ENCODE results near the gene DTX1.

DTX1 gene

DNA sequence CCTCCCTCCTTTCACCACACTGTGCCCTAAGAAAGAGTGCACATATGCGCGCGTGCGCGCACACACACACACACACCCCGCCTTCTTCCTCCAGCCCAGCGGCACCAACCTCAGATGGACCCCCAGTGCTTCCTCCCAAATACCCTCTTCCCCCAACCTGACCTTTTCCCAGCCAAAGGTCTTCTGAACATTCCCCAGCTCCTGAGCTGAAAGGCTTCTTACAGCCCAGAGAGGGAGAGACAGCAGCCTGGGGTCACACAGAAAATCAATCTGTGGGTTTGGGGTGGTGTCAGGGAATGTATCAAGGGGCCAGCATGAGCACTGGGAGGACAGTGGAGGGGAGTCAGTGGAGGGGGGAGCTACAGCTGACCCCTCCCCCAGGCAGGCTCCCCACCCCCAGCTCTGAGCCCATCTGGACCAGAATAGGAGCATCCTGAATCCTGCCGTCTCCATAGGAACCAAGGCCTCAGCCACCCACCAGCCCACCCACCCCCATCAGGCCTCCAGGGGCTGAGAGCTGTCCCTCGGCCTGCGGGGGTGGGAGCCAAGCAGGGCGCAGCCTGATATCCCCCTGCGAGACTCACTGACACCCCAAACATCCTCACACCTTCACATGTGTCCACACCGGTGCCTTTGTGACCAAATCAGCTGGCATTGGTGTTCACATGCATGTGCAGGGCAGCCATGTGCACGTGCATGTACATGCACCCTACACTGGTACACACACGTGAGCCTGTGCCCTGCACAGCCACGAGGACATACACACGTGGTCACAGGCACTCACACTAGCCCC is 73.3 kb downstream of the DTX1 start:
- DNase-seq: no peak
- no peak for ATAC-seq (replicated peaks)
- peaks cover 0 to 6% of the 10 kb centered on the region in 2 donors for H3K27me3 Mint-ChIP-seq
- no peak overlapping the region for H3K27ac Mint-ChIP-seq
- no peaks in the 10 kb centered on the region for H3K36me3 Mint-ChIP-seq (ENCODE audit: insufficient read depth)
- H3K4me1 Mint-ChIP-seq (ENCODE audit: low read depth in 2 of 2): peaks cover 0 to 2% of the 10 kb centered on the region in 2 donors
- no peaks in the 10 kb centered on the region for H3K9me3 Mint-ChIP-seq
- no peak overlapping the region for H3K4me3 Mint-ChIP-seq

DNA sequence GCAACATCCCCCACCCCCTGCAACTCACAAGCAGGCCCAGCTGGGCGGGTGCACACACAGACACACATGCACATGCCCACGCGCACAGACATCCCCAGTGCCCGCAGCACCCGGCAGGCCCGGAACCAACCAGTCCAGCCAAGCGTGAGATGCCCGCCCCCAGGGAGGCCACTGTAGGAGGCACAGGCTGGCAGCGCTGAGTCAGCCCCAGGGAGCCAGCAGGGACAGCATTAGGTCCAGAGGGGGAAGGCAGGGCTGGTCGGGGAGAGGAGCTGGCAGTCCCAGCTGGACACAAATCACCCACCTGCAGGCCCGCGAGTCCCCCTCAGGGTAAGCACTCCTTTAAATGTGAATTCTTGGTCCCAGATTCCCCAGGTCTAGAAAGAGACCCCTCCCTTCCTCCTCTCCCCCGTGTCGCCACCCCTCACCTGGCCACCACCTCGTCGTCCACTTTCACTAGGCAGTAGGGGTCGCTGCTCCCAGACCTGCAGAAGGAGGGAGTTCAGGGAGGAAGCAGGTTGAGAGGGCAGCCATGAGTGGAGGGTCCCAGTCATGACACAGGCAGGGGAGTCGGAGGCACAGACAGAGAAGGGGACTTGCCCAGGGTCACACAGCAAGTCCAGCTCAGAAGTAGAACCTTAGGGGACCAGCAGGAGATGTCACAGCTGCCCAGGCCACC is 74.1 kb downstream of the DTX1 start:
- Mint-ChIP-seq H3K4me1 (ENCODE audit: low read depth in 2 of 2) (peaks cover 0 to 6% of the 10 kb centered on the region in 2 donors), H3K36me3 (ENCODE audit: insufficient read depth) (no peaks in the 10 kb centered on the region), H3K27me3 (peaks cover 7% of the 10 kb centered on the region in 2 donors), H3K4me3 (no peak overlapping the region), H3K9me3 (no peaks in the 10 kb centered on the region), H3K27ac (no peak overlapping the region)
- peak; percentile 32 for ATAC-seq (replicated peaks)
- DNase-seq: no peak

DNA sequence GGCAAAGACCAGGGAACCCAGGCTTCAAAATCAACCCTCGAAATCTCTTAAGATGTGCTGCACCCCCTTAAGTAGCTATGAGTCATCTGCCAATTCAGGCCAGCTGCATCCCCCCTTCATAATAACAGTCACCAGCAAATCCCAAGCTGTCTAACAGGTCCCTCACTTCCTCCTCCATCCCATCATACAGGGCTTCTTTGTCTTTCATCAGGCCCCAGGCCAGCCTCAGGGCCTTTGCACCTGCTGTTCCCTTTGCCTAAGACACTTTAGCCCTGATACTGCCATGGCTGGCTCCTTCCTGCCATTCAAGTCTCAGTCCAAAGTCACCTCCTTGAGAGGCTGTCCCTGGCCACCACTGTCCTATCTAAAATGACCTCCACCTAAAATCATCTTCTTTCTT is 75.0 kb downstream of the DTX1 start:
- Mint-ChIP-seq H3K9me3 (no peaks in the 10 kb centered on the region), H3K4me3 (no peak overlapping the region), H3K4me1 (ENCODE audit: low read depth in 2 of 2) (peaks cover 5 to 13% of the 10 kb centered on the region in 2 donors), H3K27me3 (peaks cover 15 to 16% of the 10 kb centered on the region in 2 donors), H3K27ac (no peak overlapping the region), H3K36me3 (ENCODE audit: insufficient read depth) (no peaks in the 10 kb centered on the region)
- no peak for ATAC-seq (replicated peaks)
- no peak for DNase-seq

DNA sequence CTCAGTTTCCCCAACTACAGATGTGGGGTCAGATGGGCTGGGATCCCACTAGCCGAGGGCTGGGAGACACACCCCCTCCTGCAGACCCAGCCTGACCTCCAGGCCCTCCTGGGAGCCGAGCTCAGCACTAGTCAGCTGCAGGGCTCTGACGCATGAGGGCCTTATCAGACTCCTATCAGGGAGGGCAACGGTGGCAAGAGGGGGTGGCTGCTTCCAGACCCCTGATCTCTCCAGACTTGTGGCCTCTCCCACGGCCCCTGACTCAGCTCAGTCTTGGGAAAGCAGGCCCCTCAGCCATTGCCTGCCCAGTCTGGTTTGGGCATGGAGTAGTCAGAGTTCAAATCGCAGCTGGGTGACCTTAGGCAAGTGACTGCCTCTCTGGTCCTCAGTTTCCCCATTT is 76.5 kb downstream of the DTX1 start:
- peaks cover 20 to 22% of the 10 kb centered on the region in 2 donors for H3K27me3 Mint-ChIP-seq
- H3K27ac Mint-ChIP-seq: no peak overlapping the region
- ATAC-seq (replicated peaks) (no peak), DNase-seq (no peak)
- no peak overlapping the region for H3K4me3 Mint-ChIP-seq
- no peaks in the 10 kb centered on the region for H3K9me3 Mint-ChIP-seq
- H3K36me3 Mint-ChIP-seq (ENCODE audit: insufficient read depth): no peaks in the 10 kb centered on the region
- peaks cover 5 to 16% of the 10 kb centered on the region in 2 donors for H3K4me1 Mint-ChIP-seq (ENCODE audit: low read depth in 2 of 2)

DNA sequence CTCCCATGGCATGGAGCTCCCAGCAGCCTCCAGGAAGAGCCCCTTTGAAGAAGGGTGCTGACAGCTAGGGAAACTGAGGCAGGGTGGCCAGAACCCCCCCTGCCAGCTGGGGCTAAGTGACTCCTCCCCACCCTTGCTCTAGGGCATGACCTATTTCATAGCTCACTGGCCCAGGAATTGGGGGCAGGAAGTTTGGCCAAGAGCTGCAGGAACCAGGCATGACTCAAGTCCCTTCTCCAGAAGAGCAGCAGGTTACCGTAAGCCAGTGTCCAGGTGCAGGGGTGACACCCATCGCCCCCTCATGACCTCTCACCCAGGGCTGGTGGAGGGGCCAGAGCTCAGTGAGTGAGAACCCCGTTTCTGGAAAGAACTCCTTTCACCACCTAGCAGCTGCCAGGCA is 77.1 kb downstream of the DTX1 start:
- Mint-ChIP-seq H3K27ac (no peak overlapping the region), H3K36me3 (ENCODE audit: insufficient read depth) (no peaks in the 10 kb centered on the region), H3K4me3 (peak overlapping the region in 1 of 2 donors; percentile 14), H3K9me3 (no peaks in the 10 kb centered on the region), H3K27me3 (peaks cover 15 to 22% of the 10 kb centered on the region in 2 donors), H3K4me1 (ENCODE audit: low read depth in 2 of 2) (peaks cover 5 to 16% of the 10 kb centered on the region in 2 donors)
- ATAC-seq (replicated peaks): no peak
- DNase-seq: no peak

DNA sequence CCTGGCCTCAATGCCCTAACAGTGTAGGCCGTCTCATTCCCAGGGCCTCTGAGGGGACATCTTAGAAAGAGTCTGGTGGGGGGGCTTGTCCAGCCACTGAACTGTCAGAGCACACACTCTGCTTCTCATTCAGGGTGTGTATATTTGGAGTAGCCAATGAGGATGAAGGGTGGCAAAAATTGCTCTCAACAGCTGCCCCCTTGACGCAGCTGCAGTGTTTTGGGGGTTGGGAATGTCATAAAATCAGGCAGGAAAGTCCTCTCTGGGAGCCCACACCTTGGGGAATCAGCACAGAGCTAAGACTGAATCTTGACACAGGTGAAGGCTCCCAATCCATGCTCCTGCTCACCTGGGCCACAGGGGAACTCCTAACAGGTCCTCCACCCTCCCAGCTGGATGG is 77.5 kb downstream of the DTX1 start:
- Mint-ChIP-seq H3K4me3 (peak overlapping the region in 1 of 2 donors; percentile 14), H3K36me3 (ENCODE audit: insufficient read depth) (no peaks in the 10 kb centered on the region), H3K27ac (no peak overlapping the region), H3K27me3 (peaks cover 15 to 22% of the 10 kb centered on the region in 2 donors), H3K9me3 (no peaks in the 10 kb centered on the region), H3K4me1 (ENCODE audit: low read depth in 2 of 2) (peaks cover 5 to 16% of the 10 kb centered on the region in 2 donors)
- DNase-seq: no peak
- no peak for ATAC-seq (replicated peaks)

DNA sequence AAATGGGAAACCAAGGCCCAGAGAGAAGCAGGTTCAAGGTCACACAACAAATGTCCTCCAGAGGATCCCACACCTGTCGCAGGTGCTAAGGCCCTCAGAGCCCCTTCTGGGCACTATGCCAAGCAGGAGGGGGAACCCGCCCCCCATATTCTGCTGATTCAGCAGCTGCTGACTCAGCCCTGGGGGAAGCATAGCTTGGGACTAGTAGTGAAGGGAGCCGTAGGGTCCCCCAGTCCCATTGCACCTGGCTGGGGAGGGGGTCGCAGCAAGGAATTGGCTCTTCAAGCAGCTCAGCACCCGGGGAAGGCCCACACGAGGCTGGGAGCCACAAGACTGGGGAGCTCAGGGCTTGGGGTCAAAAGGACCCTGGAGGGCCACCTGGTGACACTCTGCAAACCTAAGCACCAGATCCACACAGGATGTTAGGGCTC is 78.0 kb downstream of the DTX1 start:
- Mint-ChIP-seq H3K27ac (no peak overlapping the region), H3K27me3 (peaks cover 15 to 22% of the 10 kb centered on the region in 2 donors), H3K4me1 (ENCODE audit: low read depth in 2 of 2) (peaks cover 5 to 16% of the 10 kb centered on the region in 2 donors), H3K9me3 (no peaks in the 10 kb centered on the region), H3K4me3 (no peak overlapping the region), H3K36me3 (ENCODE audit: insufficient read depth) (no peaks in the 10 kb centered on the region)
- ATAC-seq (replicated peaks) (no peak), DNase-seq (no peak)

DNA sequence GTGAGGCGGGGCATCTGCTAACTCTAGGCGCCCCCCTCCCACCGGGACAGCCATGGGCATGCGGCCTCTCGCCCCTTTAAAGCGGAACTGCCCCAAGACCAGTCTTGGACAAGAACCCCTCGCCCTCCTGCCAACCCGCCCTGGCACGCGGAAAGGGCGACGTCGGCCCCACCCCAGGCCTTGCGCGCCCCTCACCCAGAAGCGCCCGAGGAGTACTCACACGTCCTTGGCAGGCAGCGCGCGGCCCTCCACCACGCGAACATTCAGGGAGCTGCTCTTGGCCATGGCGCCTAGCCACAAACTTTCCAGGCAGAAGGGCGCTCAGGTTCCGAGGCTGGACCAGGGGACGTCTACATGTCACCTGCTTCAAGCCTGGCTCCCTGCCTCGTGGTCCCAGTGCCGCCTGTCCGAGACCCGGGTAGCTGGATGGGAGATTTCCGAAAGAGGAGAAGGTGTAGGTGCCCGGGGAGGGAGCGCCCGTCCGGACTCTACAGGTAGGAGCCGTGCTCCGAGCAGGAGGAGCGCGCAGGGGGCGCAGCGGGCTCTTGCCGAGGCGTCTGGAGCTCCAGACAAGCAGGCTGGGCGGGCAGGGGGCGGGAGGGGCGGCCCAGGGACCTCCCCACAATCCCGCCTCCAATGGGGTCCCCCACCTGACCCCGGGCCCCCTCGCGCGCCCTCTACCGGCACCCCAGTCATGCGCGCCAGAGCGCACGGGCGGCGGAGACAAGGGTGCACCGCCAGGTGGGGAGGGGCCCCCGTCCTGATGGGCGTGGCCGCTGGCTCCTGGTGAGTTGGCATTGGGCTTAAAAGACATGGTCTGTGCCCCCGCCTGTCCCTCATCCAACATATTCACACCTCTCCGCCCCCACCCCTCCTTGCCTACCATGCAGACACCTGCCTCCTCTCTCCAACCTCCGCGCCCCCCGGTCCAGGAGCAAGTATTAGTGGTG is 78.9 kb downstream of the DTX1 start, which contains the start of gene RASAL1:
TSS of gene RASAL1 (minus strand) at position 584 of the 950 bp plus-strand sequence. CDS start at position 285, 299 bp downstream.
- H3K36me3 Mint-ChIP-seq (ENCODE audit: insufficient read depth): no peaks in the 10 kb centered on the region
- DNase-seq (peak; percentile 56 to 77 (median 75)), ATAC-seq (replicated peaks) (peak; percentile 85)
- peaks cover 5 to 14% of the 10 kb centered on the region in 2 donors for H3K4me1 Mint-ChIP-seq (ENCODE audit: low read depth in 2 of 2)
- peak within 1 kb of the TSS; percentile 7 to 83 for H3K27ac Mint-ChIP-seq
- H3K4me3 Mint-ChIP-seq: peak within 1 kb of the TSS; percentile 79
- no peaks in the 10 kb centered on the region for H3K9me3 Mint-ChIP-seq
- peaks cover 15 to 22% of the 10 kb centered on the region in 2 donors for H3K27me3 Mint-ChIP-seq

DNA sequence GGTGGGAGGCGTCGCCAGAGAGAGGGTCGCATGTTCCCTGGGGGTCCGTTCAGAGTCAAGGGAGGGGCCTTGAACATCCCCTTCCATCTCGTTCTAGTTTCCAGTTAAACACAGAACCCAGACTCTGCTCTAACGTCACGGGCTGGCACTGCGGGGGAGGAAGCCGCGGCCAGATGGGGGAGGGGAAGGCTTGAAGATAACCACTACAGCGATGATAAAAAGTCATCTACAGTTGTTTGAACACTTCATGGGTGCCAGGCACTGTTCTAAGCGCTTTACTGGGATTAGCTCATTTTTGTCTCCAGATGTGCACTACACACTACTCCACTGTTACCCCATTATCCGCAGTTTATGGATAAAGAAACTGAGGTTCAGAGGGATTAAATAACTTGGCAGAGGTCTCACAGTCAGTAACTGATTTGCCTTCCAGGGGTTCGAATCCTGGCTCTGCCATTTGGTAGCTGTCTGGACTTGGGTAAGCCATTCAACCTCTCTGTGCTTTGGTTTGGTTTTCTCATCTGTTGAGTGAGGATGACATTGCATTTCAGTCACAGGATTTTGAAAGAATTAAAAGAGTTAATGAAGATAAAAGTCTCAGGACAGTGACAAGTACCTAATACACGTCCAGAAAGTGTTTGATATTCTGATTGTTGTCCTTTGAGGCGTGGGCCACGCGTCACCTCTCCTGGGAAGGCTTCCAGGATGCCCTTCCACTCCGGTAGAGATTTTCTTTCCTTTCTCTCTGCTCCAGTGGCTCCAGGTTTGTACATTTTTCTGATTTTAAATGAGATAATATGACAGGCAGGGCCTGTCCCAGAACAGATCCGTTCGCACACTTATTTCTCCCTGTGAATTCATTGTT is 79.8 kb downstream of the DTX1 start:
- no peaks in the 10 kb centered on the region for H3K36me3 Mint-ChIP-seq (ENCODE audit: insufficient read depth)
- H3K27ac Mint-ChIP-seq: peak overlapping the region; percentile 7 to 83
- ATAC-seq (replicated peaks): peak; percentile 79
- H3K4me1 Mint-ChIP-seq (ENCODE audit: low read depth in 2 of 2): peaks cover 5 to 14% of the 10 kb centered on the region in 2 donors
- H3K9me3 Mint-ChIP-seq: no peaks in the 10 kb centered on the region
- H3K27me3 Mint-ChIP-seq: peaks cover 15 to 22% of the 10 kb centered on the region in 2 donors
- H3K4me3 Mint-ChIP-seq: peak overlapping the region; percentile 79
- peak; percentile 46 to 63 (median 63) for DNase-seq

DNA sequence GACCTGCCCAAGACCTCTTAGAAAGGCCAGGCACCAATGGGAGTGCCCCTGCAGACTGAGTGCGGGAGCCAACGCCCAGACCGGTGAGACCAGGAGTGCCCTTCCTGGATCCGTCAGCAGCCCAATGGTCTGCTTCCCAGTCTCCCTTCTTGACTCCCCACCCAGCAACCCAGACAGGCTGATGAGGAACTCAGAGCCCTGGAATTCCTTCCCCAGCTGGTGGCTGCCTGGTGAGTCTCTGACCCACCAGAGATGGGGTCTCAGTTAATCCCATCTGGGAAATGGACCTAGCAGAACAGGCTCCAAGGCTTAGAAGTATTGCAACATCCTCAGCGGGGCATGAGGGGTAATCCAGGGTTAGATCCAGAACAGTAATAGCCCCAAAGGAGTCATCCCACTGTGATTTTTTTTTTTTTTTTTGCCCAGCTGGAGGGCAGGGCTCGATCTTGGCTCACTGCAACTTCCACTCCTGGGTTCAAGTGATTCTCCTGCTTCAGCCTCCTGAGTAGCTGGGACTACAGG is 80.5 kb downstream of the DTX1 start:
- Mint-ChIP-seq H3K36me3 (ENCODE audit: insufficient read depth) (no peaks in the 10 kb centered on the region), H3K4me1 (ENCODE audit: low read depth in 2 of 2) (peaks cover 5 to 14% of the 10 kb centered on the region in 2 donors), H3K4me3 (no peak overlapping the region), H3K9me3 (no peaks in the 10 kb centered on the region), H3K27ac (peak overlapping the region in 1 of 2 donors; percentile 7), H3K27me3 (peaks cover 15 to 22% of the 10 kb centered on the region in 2 donors)
- DNase-seq: no peak
- no peak for ATAC-seq (replicated peaks)

DNA sequence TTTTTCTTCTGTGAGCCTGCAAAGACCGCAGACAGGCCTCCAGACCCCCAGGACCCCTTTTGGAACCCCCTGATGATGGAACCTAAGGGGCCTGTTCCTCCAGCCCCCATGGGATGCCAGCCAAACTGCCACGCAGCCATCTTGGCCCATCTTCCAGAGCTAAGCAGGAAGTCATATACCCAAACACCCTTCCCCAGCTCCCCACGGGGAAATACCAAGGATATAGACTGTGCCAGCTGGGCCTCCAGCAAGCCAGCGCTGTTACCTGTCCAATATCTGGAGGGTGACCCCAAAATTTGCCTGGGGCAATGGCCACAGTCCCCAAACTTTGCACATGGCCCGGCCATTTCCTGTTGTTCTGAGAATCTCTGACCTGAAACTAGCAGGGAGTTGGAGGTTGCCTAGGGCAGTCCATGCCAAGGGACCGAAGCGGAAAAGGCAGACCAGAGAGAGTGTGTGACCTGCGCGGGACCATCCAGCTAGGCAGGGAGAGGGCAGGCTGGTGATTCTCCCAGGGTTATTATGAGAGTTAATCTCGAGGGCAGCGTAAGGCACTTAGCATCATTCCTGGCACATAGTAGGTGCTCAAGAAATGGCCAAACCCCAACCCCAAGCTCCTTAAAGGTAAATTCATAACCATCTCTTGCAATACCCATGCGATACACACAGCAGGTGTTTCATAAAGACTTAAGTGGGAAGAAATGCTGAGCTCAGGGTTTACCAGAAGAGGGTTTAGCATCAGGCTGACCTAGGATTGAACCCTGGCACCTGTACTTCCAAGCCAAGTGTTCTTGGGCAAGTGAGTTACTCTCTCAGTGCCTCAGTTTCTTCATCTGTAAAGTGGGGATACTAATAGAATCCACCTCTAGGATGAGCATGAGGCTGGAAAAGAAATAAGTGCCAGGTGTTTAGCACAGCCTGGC is 81.6 kb downstream of the DTX1 start:
- no peak for DNase-seq

More for the DNA sequence above, 81.6 kb downstream of the DTX1 start:
- Mint-ChIP-seq H3K4me1 (ENCODE audit: low read depth in 2 of 2) (peaks cover 5 to 14% of the 10 kb centered on the region in 2 donors), H3K27me3 (peaks cover 15 to 27% of the 10 kb centered on the region in 2 donors), H3K36me3 (ENCODE audit: insufficient read depth) (no peaks in the 10 kb centered on the region), H3K4me3 (no peak overlapping the region), H3K27ac (no peak overlapping the region), H3K9me3 (no peaks in the 10 kb centered on the region)
- no peak for ATAC-seq (replicated peaks)

Data from effector memory CD8-positive, alpha-beta T cell (primary cell).